CD4-positive, alpha-beta T cell (primary cell): Measurements from ENCODE around the gene HECTD4. TPM values are rescaled to one million over a fixed set of nuclear protein-coding genes. Genes with fewer than 3 reads are reported as not detected.

Experiments
- ATAC-seq: fragments of 200-7000 bp; cut with Tn5 transposase; one replicate; pipeline ENCODE4 v1.10.0; 2022; ENCODE audit warnings: mild to moderate bottlenecking; ENCODE audit not compliant: poor library complexity
- CTCF ChIA-PET: fragments of 350-600 bp; sonication (Branson Sonifier 250); formaldehyde crosslinking; loops from one replicate; lab custom pipeline; 2021; ENCODE audit warnings: antibody characterized with exemption, inconsistent platforms; lab: Charles Lee
- POLR2A ChIA-PET: fragments of 350-600 bp; sonication (Branson Sonifier 250); formaldehyde crosslinking; loops from one replicate; lab custom pipeline; 2021; ENCODE audit warnings: antibody characterized with exemption, inconsistent platforms; lab: Charles Lee
- DNase-seq, 14 experiments: peaks; one replicate each; pipeline ENCODE4 v3.0.0-alpha.2; 2013 to 2020; ENCODE audit warnings: mixed read lengths in 2 of 14
- H3K27ac ChIP-seq, 2 donors: one replicate each; pipeline versions ENCODE4 v1.5.1 to v1.7.0; 2013; ENCODE audit warnings: low read length in 2 of 2, low read depth in 1 of 2, mild to moderate bottlenecking in 1 of 2
- H3K27me3 ChIP-seq, 2 experiments: 1 replicate in 1 of 2; 2 replicates in 1 of 2; pipeline versions ENCODE4 v1.6.1 to v1.7.0; 2013; ENCODE audit warnings: low read length in 2 of 2, control low read depth in 1 of 2, mild to moderate bottlenecking in 1 of 2, moderate library complexity in 1 of 2; ENCODE audit not compliant: insufficient read depth in 2 of 2, control insufficient read depth in 1 of 2
- H3K36me3 ChIP-seq: one replicate; pipeline ENCODE4 v1.6.1; 2013; ENCODE audit warnings: low read length, control low read depth; ENCODE audit not compliant: insufficient read depth
- H3K4me1 ChIP-seq: one replicate; pipeline ENCODE4 v1.6.1; 2013; ENCODE audit warnings: low read length, control low read depth; ENCODE audit not compliant: insufficient read depth
- H3K4me3 ChIP-seq: one replicate; pipeline ENCODE4 v1.5.1; 2013; ENCODE audit warnings: mild to moderate bottlenecking, low read length, moderate library complexity
- H3K9me3 ChIP-seq, 2 experiments: 1 replicate in 1 of 2; 2 replicates in 1 of 2; pipeline versions ENCODE4 v1.6.1 to v1.7.0; 2013; ENCODE audit warnings: low read length in 2 of 2, mild to moderate bottlenecking in 2 of 2, control low read depth in 1 of 2, moderate library complexity in 1 of 2; ENCODE audit not compliant: control insufficient read depth in 1 of 2, insufficient read depth in 1 of 2
- H3K27ac Mint-ChIP-seq: one replicate; pipeline ENCODE4 v1.8.0; 2020; ENCODE audit warnings: mixed read lengths
- H3K27me3 Mint-ChIP-seq: one replicate; pipeline ENCODE4 v1.8.0; 2021; ENCODE audit warnings: mixed read lengths
- H3K36me3 Mint-ChIP-seq: one replicate; pipeline ENCODE4 v1.8.0; 2021; ENCODE audit warnings: low read depth, mixed read lengths
- H3K4me1 Mint-ChIP-seq: one replicate; pipeline ENCODE4 v1.8.0; 2021; ENCODE audit warnings: low read depth, mixed read lengths
- H3K4me3 Mint-ChIP-seq: one replicate; pipeline ENCODE4 v1.8.0; 2020; ENCODE audit warnings: mild to moderate bottlenecking, mixed read lengths
- H3K9me3 Mint-ChIP-seq: one replicate; pipeline ENCODE4 v1.8.0; 2020; ENCODE audit warnings: mixed read lengths
- CTCF ChIP-seq: fragments of 200-600 bp; IDR thresholded peaks from one replicate; pipeline ENCODE4 v1.8.0; 2022; ENCODE audit warnings: antibody characterized with exemption, mild to moderate bottlenecking
- intact Hi-C, 2 experiments: fragments of 100-400 bp; cut with DNase I in 1 of 2; cut with micrococcal nuclease in 1 of 2; formaldehyde crosslinking; loops; one replicate each; pipeline versions ENCODE4 v1.15.1 to v1.9.0; 2023 to 2025; cut with DNase I, micrococcal nuclease
- total RNA-seq, 174 experiments: library from RNA in 2 of 174; stranded (reverse) in 2 of 174; gene quantifications; one replicate each; pipeline ENCODE4 v1.2.3 and lab custom pipeline; 2021 to 2026

HECTD4 gene
- total RNA-seq, 2 experiments from 2014 or later = 40.2 to 43.3 TPM

DNA sequence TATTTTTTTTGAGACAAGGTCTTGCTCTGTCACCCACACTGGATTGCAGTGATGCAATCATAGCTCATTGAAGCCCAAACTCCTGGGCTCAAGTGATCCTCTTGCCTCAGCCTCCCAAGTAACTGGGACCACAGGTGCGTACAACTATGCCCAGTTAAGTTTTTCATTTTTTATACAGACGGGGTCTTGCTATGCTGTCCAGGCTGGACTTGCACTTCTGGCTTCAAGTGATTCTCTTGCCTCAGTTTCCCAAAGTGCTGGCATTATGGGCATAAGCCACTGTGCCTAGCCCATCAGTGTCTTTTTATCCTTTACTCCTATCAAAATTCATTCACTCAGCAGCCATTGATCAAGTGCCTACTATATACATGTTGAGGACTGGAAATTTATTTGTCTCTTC is 45.5 kb upstream of the HECTD4 start:
- peaks cover 30% of the 10 kb centered on the region for H3K4me1 ChIP-seq
- Mint-ChIP-seq H3K27ac (no peak overlapping the region), H3K27me3 (no peaks in the 10 kb centered on the region), H3K4me1 (peaks cover 36% of the 10 kb centered on the region), H3K36me3 (peaks cover 27% of the 10 kb centered on the region), H3K4me3 (no peak overlapping the region), H3K9me3 (no peaks in the 10 kb centered on the region)
- H3K27me3 ChIP-seq = no peaks in the 10 kb centered on the region
- no peak overlapping the region for H3K27ac ChIP-seq
- H3K36me3 ChIP-seq = no peaks in the 10 kb centered on the region
- POLR2A ChIA-PET = no interaction called here
- CTCF ChIA-PET = no interaction called here
- no peaks in the 10 kb centered on the region for H3K9me3 ChIP-seq
- no peak for ATAC-seq
- no peak overlapping the region for H3K4me3 ChIP-seq
- TF ChIP-seq CTCF = no peak
- intact Hi-C loops = no loop called here
- DNase-seq = no peak

GRCh38 chr12:112425582-112426382 is 43.6 kb upstream of the HECTD4 start:
- ChIA-PET CTCF (no interaction called here), POLR2A (no interaction called here)
- Mint-ChIP-seq H3K9me3 (no peaks in the 10 kb centered on the region), H3K27ac (no peak overlapping the region), H3K4me3 (no peak overlapping the region), H3K4me1 (peaks cover 38% of the 10 kb centered on the region), H3K27me3 (no peaks in the 10 kb centered on the region), H3K36me3 (peaks cover 14% of the 10 kb centered on the region)
- no peaks in the 10 kb centered on the region for H3K9me3 ChIP-seq
- ATAC-seq (no peak), DNase-seq (no peak)
- intact Hi-C loops = no loop called here
- no peaks in the 10 kb centered on the region for H3K27me3 ChIP-seq
- peaks cover 35% of the 10 kb centered on the region for H3K4me1 ChIP-seq
- TF ChIP-seq CTCF = no peak
- H3K27ac ChIP-seq = no peak overlapping the region
- no peak overlapping the region for H3K4me3 ChIP-seq
- no peaks in the 10 kb centered on the region for H3K36me3 ChIP-seq

DNA sequence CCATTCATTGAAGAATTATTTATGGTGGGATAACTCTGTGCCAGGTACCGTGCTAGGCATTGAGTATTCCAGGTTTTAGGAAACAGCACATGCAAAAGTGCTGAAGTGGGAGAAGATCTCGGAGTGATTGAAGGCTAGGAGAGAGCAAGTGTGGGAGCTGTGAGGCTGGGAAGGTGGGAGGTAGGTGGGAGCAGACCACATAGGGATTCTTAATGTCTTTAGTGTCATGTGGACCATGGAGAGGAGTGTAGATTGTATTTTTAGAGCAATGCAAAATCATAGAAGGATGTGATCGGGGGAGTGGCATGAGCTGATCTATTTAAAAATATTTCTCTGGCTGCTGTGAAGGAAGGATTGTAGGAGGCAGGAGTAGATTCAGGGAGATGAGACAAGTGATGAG is 41.9 kb upstream of the HECTD4 start:
- H3K4me3 Mint-ChIP-seq = no peak overlapping the region
- no peak for DNase-seq
- TF ChIP-seq CTCF = no peak
- CTCF ChIA-PET = no interaction called here
- H3K4me1 Mint-ChIP-seq = peaks cover 50% of the 10 kb centered on the region
- ATAC-seq = no peak
- Histone ChIP-seq H3K36me3 (no peaks in the 10 kb centered on the region), H3K4me3 (no peak overlapping the region), H3K27ac (no peak overlapping the region), H3K9me3 (no peaks in the 10 kb centered on the region), H3K4me1 (peaks cover 47% of the 10 kb centered on the region), H3K27me3 (no peaks in the 10 kb centered on the region)
- POLR2A ChIA-PET = no interaction called here
- intact Hi-C loops = no loop called here
- peaks cover 14% of the 10 kb centered on the region for H3K36me3 Mint-ChIP-seq
- H3K27ac Mint-ChIP-seq = peak overlapping the region; percentile 1
- H3K27me3 Mint-ChIP-seq = no peaks in the 10 kb centered on the region
- no peaks in the 10 kb centered on the region for H3K9me3 Mint-ChIP-seq
